Vagina (tissue), 2 donors: ENCODE measurements around the gene PHOSPHO1. TPM values are rescaled to one million over a fixed set of nuclear protein-coding genes. Genes with fewer than 3 reads are reported as not detected.
"Not testable (repeated sequence)": the region's sequence is repeated elsewhere in the genome, so short reads cannot be mapped to it uniquely, and the experiment has no call there.

ENCODE experiments used
- DNase-seq, 2 donors: peaks; one replicate each; pipeline ENCODE4 v3.0.0-alpha.2; 2017; ENCODE audit errors: extremely low spot score in 2 of 2
- H3K27ac ChIP-seq: fragments of 200-600 bp; sonication (generic); one replicate; pipeline ENCODE4 v1.5.1; 2019
- H3K27me3 ChIP-seq: fragments of 200-600 bp; sonication (generic); one replicate; pipeline ENCODE4 v1.5.1; 2019
- H3K36me3 ChIP-seq, 2 donors: fragments of 200-600 bp; sonication (generic); one replicate each; pipeline ENCODE4 v1.5.1; 2017 to 2019
- H3K4me1 ChIP-seq: fragments of 200-600 bp; sonication (generic); one replicate; pipeline ENCODE4 v1.5.1; 2019
- H3K4me3 ChIP-seq, 2 donors: fragments of 200-600 bp; sonication (generic); 1 replicate in 1 of 2; 2 replicates in 1 of 2; pipeline ENCODE4 v1.5.1; 2016 to 2019
- H3K9me3 ChIP-seq: fragments of 200-600 bp; sonication (generic); one replicate; pipeline ENCODE4 v1.5.1; 2019
- CTCF ChIP-seq, 3 experiments: fragments of 450-650 bp in 2 of 3; fragments of 200-600 bp in 1 of 3; sonication (generic) in 1 of 3; IDR thresholded peaks; one replicate each; pipeline ENCODE4 v1.5.1; 2017 to 2019; ENCODE audit warnings: antibody characterized with exemption in 3 of 3, mild to moderate bottlenecking in 2 of 3, moderate library complexity in 2 of 3
- POLR2A ChIP-seq, 2 donors: fragments of 450-650 bp; IDR thresholded peaks; one replicate each; pipeline ENCODE4 v1.6.1; 2017; ENCODE audit warnings: antibody characterized with exemption in 2 of 2, mild to moderate bottlenecking in 2 of 2, moderate library complexity in 2 of 2
- POLR2AphosphoS5 ChIP-seq, 2 donors: sonication (generic); formaldehyde crosslinking; IDR thresholded peaks; one replicate each; pipeline ENCODE4 v1.9.0; 2017; ENCODE audit warnings: antibody characterized with exemption in 2 of 2, mild to moderate bottlenecking in 2 of 2, low read depth in 1 of 2; ENCODE audit not compliant: insufficient read depth in 1 of 2
- intact Hi-C: fragments of 100-400 bp; cut with DNase I; formaldehyde crosslinking; loops from one replicate; pipeline ENCODE4 v1.15.1; 2023
- total RNA-seq: library from RNA; depleted of rRNA; stranded (reverse); fragments of >200 nt; gene quantifications from one replicate; pipeline ENCODE4 v1.2.3, GENCODE V29; 2016

Gene PHOSPHO1
- total RNA-seq, 1 donor from 2014 or later, result not detected

- Histone ChIP-seq H3K36me3 (no peaks in the 10 kb centered on the region), H3K4me3 (no peak overlapping the region), H3K27ac (no peak overlapping the region), H3K9me3 (no peaks in the 10 kb centered on the region), H3K4me1 (no peaks in the 10 kb centered on the region), H3K27me3 (no peaks in the 10 kb centered on the region)
- DNase-seq, result no peak
- intact Hi-C loops, result no loop called here
- no peak for TF ChIP-seq CTCF (IDR thresholded peaks at IDR 0.05)
Measured at GRCh38 chr17:49269356-49269755, 38.8 kb upstream of the PHOSPHO1 start.

- DNase-seq, result no peak
- Histone ChIP-seq H3K27me3 (no peaks in the 10 kb centered on the region), H3K4me3 (no peak overlapping the region), H3K27ac (no peak overlapping the region), H3K36me3 (no peaks in the 10 kb centered on the region), H3K9me3 (no peaks in the 10 kb centered on the region), H3K4me1 (no peaks in the 10 kb centered on the region)
- TF ChIP-seq POLR2A (IDR thresholded peaks at IDR 0.05) (no peak), CTCF (IDR thresholded peaks at IDR 0.05) (no peak), POLR2AphosphoS5 (IDR thresholded peaks at IDR 0.05; ENCODE audit: insufficient read depth in 1 of 2, low read depth in 1 of 2) (no peak)
- intact Hi-C loops, result no loop called here
Measured at GRCh38 chr17:49267912-49268311, 37.3 kb upstream of the PHOSPHO1 start.

GRCh38 chr17:49266233-49266632 lies 35.6 kb upstream of the PHOSPHO1 start:
- no peak overlapping the region for H3K4me3 ChIP-seq
- H3K27me3 ChIP-seq, result no peaks in the 10 kb centered on the region
- no peak overlapping the region for H3K27ac ChIP-seq
- H3K4me1 ChIP-seq, result no peaks in the 10 kb centered on the region
- H3K9me3 ChIP-seq, result no peaks in the 10 kb centered on the region
- intact Hi-C loops, result no loop called here
- TF ChIP-seq POLR2AphosphoS5 (IDR thresholded peaks at IDR 0.05; ENCODE audit: insufficient read depth in 1 of 2, low read depth in 1 of 2), result no peak
- no peak for TF ChIP-seq CTCF (IDR thresholded peaks at IDR 0.05)
- no peak for TF ChIP-seq POLR2A (IDR thresholded peaks at IDR 0.05)
- no peak for DNase-seq
- no peaks in the 10 kb centered on the region for H3K36me3 ChIP-seq

- H3K4me3 ChIP-seq, intact Hi-C loops, H3K36me3 ChIP-seq, DNase-seq, H3K27ac ChIP-seq, H3K27me3 ChIP-seq, H3K9me3 ChIP-seq: not testable (repeated sequence)
- peaks cover 14% of the 10 kb centered on the region for H3K4me1 ChIP-seq
Measured at GRCh38 chr17:49261540-49261939, 31.0 kb upstream of the PHOSPHO1 start.

GRCh38 chr17:49260817-49261291 lies 30.3 kb upstream of the PHOSPHO1 start:
- peak overlapping the region; percentile 81 for H3K27ac ChIP-seq

More at GRCh38 chr17:49260817-49261291, 30.3 kb upstream of the PHOSPHO1 start:
- H3K36me3 ChIP-seq, result no peaks in the 10 kb centered on the region
- no peaks in the 10 kb centered on the region for H3K27me3 ChIP-seq
- peaks cover 14% of the 10 kb centered on the region for H3K4me1 ChIP-seq
- no peaks in the 10 kb centered on the region for H3K9me3 ChIP-seq
- H3K4me3 ChIP-seq, result peak overlapping the region; percentile 55 to 57
- DNase-seq, result no peak
- intact Hi-C loops, result no loop called here
- no peak for TF ChIP-seq POLR2A (IDR thresholded peaks at IDR 0.05)
- no peak for TF ChIP-seq CTCF (IDR thresholded peaks at IDR 0.05)
- peak in 1 of 2 donors; percentile 7 for TF ChIP-seq POLR2AphosphoS5 (IDR thresholded peaks at IDR 0.05; ENCODE audit: insufficient read depth in 1 of 2, low read depth in 1 of 2)
